ENCODE measurements around the gene SERINC2.

DNA sequence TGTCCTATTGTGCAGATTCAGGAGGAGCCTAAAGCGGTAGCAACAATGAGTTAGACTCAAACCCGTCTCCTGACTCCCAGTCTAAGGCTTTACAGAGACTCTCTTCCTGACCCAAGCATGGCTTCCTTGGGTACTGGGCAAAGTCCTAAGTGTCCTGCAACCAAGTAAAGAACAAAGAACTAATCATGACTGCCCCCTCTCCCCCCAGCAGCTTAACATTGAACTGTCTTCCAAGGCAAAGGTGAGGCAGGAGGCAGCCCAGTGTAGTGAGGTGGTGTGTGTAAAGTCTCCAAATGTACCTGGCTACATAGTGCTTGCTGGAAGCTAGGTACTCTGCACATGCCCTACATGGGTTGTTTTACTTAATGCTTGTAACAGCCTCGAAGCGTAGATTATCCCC is 42.4 kb upstream of the SERINC2 start:
- TF ChIP-seq, protein P1, sequence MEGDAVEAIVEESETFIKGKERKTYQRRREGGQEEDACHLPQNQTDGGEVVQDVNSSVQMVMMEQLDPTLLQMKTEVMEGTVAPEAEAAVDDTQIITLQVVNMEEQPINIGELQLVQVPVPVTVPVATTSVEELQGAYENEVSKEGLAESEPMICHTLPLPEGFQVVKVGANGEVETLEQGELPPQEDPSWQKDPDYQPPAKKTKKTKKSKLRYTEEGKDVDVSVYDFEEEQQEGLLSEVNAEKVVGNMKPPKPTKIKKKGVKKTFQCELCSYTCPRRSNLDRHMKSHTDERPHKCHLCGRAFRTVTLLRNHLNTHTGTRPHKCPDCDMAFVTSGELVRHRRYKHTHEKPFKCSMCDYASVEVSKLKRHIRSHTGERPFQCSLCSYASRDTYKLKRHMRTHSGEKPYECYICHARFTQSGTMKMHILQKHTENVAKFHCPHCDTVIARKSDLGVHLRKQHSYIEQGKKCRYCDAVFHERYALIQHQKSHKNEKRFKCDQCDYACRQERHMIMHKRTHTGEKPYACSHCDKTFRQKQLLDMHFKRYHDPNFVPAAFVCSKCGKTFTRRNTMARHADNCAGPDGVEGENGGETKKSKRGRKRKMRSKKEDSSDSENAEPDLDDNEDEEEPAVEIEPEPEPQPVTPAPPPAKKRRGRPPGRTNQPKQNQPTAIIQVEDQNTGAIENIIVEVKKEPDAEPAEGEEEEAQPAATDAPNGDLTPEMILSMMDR (IDR thresholded peaks at IDR 0.05), result no peak
- no peak for TF ChIP-seq POLR2AphosphoS5 (IDR thresholded peaks at IDR 0.05; ENCODE audit: insufficient read depth in 1 of 2, low read depth in 1 of 2)

All from vagina (tissue), 2 donors.